Measurements from ENCODE around the gene CC2D2B.

CC2D2B gene

DNA sequence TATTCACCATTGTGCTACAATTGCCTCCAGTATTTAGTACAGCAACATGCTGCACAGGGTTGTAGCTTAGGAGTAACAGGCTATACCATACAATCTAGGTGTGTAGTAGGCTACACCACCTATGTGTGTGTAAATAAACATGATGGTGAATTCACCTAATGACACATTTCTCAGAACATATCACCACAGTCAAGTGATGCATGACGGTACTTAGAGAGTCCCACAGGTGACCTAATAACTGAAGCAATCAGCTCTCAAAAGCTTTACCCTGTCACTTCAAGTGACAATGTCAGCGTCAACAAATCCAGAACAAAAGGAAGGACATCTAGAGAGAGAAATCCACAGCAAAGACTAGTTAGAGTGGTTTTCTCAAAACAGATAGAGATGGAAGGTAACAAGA is 174.4 kb downstream of the CC2D2B start:
- Histone ChIP-seq H3K27me3 (replicated peaks; ENCODE audit: control insufficient read depth, insufficient read depth, low read length) (no peaks in the 10 kb centered on the region), H3K4me3 (replicated peaks; ENCODE audit: low read depth, low read length) (no peak overlapping the region), H3K36me3 (ENCODE audit: control insufficient read depth, insufficient read depth, low read length) (no peaks in the 10 kb centered on the region)
- no peak for DNase-seq (ENCODE audit: extremely low read depth, insufficient read length)
- TF ChIP-seq, protein P1, sequence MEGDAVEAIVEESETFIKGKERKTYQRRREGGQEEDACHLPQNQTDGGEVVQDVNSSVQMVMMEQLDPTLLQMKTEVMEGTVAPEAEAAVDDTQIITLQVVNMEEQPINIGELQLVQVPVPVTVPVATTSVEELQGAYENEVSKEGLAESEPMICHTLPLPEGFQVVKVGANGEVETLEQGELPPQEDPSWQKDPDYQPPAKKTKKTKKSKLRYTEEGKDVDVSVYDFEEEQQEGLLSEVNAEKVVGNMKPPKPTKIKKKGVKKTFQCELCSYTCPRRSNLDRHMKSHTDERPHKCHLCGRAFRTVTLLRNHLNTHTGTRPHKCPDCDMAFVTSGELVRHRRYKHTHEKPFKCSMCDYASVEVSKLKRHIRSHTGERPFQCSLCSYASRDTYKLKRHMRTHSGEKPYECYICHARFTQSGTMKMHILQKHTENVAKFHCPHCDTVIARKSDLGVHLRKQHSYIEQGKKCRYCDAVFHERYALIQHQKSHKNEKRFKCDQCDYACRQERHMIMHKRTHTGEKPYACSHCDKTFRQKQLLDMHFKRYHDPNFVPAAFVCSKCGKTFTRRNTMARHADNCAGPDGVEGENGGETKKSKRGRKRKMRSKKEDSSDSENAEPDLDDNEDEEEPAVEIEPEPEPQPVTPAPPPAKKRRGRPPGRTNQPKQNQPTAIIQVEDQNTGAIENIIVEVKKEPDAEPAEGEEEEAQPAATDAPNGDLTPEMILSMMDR (IDR thresholded peaks at IDR 0.05; ENCODE audit: insufficient read depth, low read length, poor library complexity, severe bottlenecking), result no peak

Measured in GM06990 (cell line).